GM12872 (cell line): Measurements from ENCODE around the gene UQCRC1.

Source experiments
- CTCF ChIP-seq: IDR thresholded peaks from 3 replicates; pipeline ENCODE4 v1.5.1; 2011; ENCODE audit warnings: low read depth, mild to moderate bottlenecking, low read length, moderate library complexity; ENCODE audit not compliant: insufficient read depth

Gene UQCRC1

GRCh38 chr3:48601622-48601994 lies 7.8 kb downstream of the UQCRC1 start:
- no peak for TF ChIP-seq CTCF

GRCh38 chr3:48600711-48601621 lies 8.5 kb downstream of the UQCRC1 start:
- TF ChIP-seq CTCF, result no peak

- no peak for TF ChIP-seq CTCF
Measured at GRCh38 chr3:48599509-48600285, 9.7 kb downstream of the UQCRC1 start.

- no peak for TF ChIP-seq CTCF
Measured at GRCh38 chr3:48599077-48599501, 10.4 kb downstream of the UQCRC1 start.

- TF ChIP-seq CTCF, result no peak
Measured at GRCh38 chr3:48598323-48599076, 10.9 kb downstream of the UQCRC1 start.

GRCh38 chr3:48597408-48597800 lies 12.0 kb downstream of the UQCRC1 start:
- TF ChIP-seq CTCF, result no peak
